ENCODE measurements around the gene SPATS2L. TPM values are rescaled to one million over a fixed set of nuclear protein-coding genes. Genes with fewer than 3 reads are reported as not detected.
A peak's percentile ranks its signal among the peaks of the same experiment; 100 is the strongest.

The SPATS2L gene
- total and polyA plus RNA-seq, 2 of the 13 experiments (the other 11 are each of a cell fraction or from before 2014, with no cell fraction given): 154 to 212 TPM

- TF ChIP-seq EP300 (IDR thresholded peaks at IDR 0.05; ENCODE audit: low read depth in 2 of 2, low read length in 2 of 2) (peak in 1 of 2 experiments; percentile 99; a peak in 2 of 4 replicates), EP300 (CRISPR knock-in tag; IDR thresholded peaks at IDR 0.05; ENCODE audit: borderline replicate concordance) (peak; percentile 95), ZNF350 (CRISPR knock-in tag; IDR thresholded peaks at IDR 0.05; ENCODE audit: borderline replicate concordance, low read depth) (no peak; the same call in 1 of the 2 replicates), ZNF124 (CRISPR knock-in tag; IDR thresholded peaks at IDR 0.05) (peak; percentile 82), EED (CRISPR knock-in tag; IDR thresholded peaks at IDR 0.05) (no peak), TBX2 (CRISPR knock-in tag; IDR thresholded peaks at IDR 0.05; ENCODE audit: borderline replicate concordance) (peak; percentile 84), ZNF850 (CRISPR knock-in tag; conservative IDR thresholded peaks at IDR 0.05) (no peak), HNRNPK (IDR thresholded peaks at IDR 0.05; ENCODE audit: low read depth, low read length, poor library complexity, severe bottlenecking) (no peak), ZNF547 (CRISPR knock-in tag; IDR thresholded peaks at IDR 0.05) (no peak), NBN (conservative IDR thresholded peaks at IDR 0.05) (no peak), ZNF737 (CRISPR knock-in tag; IDR thresholded peaks at IDR 0.05; ENCODE audit: borderline replicate concordance) (no peak), CCDC6 (CRISPR knock-in tag; IDR thresholded peaks at IDR 0.05) (no peak), ZNF18 (CRISPR knock-in tag; IDR thresholded peaks at IDR 0.05; ENCODE audit: insufficient replicate concordance) (no peak), SMYD3 (CRISPR knock-in tag; IDR thresholded peaks at IDR 0.05) (peak; percentile 87; the same call in 1 of the 2 replicates), RBAK (CRISPR knock-in tag; IDR thresholded peaks at IDR 0.05) (no peak), KDM6A (CRISPR knock-in tag; IDR thresholded peaks at IDR 0.05; ENCODE audit: low read depth) (peak; percentile 64; the same call in 1 of the 2 replicates), MLXIP (CRISPR knock-in tag; IDR thresholded peaks at IDR 0.05; ENCODE audit: borderline replicate concordance) (no peak), ZMYM2 (CRISPR knock-in tag; IDR thresholded peaks at IDR 0.05) (peak; percentile 87), ZNF207 (IDR thresholded peaks at IDR 0.05; ENCODE audit: borderline replicate concordance) (no peak), MTA1 (CRISPR knock-in tag; IDR thresholded peaks at IDR 0.05; ENCODE audit: borderline replicate concordance) (no peak), U2AF2 (IDR thresholded peaks at IDR 0.05; ENCODE audit: low read depth, low read length) (no peak), ETV6 (CRISPR knock-in tag; conservative IDR thresholded peaks at IDR 0.05) (peak; percentile 65; the same call in 1 of the 2 replicates), NPAS2 (CRISPR knock-in tag; IDR thresholded peaks at IDR 0.05; ENCODE audit: borderline replicate concordance) (no peak), ERF (CRISPR knock-in tag; IDR thresholded peaks at IDR 0.05) (peak; percentile 98), ZNF180 (CRISPR knock-in tag; IDR thresholded peaks at IDR 0.05; ENCODE audit: borderline replicate concordance, low read depth) (no peak), NFE2L1 (CRISPR knock-in tag; IDR thresholded peaks at IDR 0.05; ENCODE audit: borderline replicate concordance) (no peak)
Observed at GRCh38 chr2:200367155-200367554, 60.7 kb downstream of the SPATS2L start (continued).
